DMS153 treated with DMSO at 0.1 percent for 48 hours (cell line): Measurements from ENCODE around the gene CXCL16.

Experiments used
- DNase-seq: peaks from one replicate; lab custom pipeline; 2025; ENCODE audit not compliant: unreplicated experiment; lab: John Stamatoyannopoulos, UW

CXCL16 gene, protein sequence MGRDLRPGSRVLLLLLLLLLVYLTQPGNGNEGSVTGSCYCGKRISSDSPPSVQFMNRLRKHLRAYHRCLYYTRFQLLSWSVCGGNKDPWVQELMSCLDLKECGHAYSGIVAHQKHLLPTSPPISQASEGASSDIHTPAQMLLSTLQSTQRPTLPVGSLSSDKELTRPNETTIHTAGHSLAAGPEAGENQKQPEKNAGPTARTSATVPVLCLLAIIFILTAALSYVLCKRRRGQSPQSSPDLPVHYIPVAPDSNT

DNA sequence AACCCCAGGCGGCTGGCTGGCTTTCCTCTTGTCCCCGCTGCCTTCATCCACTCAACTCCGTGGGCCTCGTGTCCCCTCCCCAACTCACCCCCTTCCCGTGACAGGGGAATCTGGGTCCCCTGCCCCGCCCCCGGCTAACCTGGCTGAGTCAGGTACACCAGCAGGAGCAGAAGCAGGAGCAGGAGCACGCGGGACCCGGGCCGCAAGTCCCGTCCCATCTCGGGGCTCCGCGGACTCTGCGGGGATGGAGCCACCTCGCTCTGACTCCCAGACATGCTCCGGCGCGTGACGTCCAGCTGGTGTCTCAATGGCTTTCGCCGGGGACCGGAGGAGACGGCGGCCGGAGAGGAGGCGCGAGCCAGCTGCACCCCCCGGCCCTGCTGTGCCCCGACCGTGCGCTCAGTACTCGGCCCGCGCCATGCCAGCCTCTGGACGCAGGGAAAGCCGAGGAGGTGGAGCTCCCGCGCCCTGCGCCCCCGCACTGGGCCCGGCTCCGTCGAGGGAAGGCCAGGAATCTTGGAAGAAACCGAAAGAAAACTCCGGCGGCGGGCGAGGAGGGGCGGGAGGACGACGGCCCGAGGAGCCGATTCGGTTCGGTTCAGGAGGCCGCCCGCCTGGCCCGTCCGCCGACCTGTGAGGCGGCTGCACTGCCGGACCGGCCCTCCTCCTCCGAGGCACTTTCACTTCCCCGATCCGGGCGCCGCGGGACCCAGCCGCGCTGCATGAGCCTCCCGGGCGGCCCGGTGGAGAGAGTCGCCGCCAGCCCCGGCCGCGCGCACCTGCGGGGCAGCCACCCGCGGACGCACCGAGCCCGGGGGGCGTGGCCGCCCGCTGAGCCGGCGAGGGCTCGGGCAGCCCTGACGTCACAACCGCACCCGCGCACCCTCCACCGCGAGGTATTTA lies at the start of gene CXCL16, which contains the start of gene ZMYND15:
Gene CXCL16, minus strand, starts transcription at position 807 of the 903 bp plus-strand sequence. Its CDS starts 589 bp downstream, at position 218.
Gene ZMYND15, plus strand, starts transcription at position 712 of the 903 bp plus-strand sequence. CDS start 716 bp downstream, outside the sequence.
- DNase-seq = no peak

DNA sequence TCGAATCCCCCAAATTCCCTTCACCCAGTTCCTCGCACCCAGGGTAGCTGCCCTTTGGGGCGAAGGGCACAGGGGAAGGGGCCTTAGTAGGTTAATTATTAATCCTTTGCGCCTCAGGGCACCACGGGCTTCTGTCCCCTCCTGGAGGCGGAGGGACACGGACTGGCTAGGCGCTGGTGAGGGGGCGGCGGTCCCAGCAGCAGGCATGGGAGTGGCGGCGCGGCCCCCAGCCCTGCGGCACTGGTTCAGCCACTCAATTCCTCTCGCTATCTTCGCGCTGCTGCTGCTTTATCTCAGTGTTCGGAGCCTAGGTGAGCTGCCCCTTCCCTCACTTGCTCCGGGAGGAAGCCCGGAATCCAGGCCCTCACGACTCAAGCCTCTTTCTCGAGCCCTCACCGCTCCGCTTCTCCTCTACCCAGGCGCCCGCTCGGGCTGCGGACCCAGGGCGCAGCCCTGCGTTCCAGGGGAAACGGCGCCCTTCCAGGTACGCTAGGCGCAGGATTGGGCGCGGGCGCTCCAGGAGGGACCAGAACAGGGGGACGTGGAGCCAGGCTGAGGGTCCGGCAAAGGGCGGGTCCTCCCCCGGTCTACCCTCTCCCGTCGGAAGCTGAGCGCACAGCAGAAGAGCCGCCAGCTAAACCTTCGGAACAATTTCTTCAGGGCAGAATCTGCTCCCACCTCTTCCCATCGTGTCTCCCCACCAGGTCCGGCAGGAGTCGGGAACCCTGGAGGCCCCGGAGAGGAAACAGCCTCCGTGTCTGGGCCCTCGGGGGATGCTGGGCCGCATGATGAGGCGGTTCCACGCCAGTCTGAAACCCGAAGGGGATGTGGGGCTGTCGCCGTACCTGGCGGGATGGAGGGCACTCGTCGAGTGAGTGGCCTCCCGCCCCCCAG lies 49.3 kb upstream of the CXCL16 start, which contains the start of gene GLTPD2:
Gene GLTPD2, plus strand, starts transcription at position 158 of the 894 bp plus-strand sequence. Its CDS starts 48 bp downstream, at position 206.
- DNase-seq = no peak

DNA sequence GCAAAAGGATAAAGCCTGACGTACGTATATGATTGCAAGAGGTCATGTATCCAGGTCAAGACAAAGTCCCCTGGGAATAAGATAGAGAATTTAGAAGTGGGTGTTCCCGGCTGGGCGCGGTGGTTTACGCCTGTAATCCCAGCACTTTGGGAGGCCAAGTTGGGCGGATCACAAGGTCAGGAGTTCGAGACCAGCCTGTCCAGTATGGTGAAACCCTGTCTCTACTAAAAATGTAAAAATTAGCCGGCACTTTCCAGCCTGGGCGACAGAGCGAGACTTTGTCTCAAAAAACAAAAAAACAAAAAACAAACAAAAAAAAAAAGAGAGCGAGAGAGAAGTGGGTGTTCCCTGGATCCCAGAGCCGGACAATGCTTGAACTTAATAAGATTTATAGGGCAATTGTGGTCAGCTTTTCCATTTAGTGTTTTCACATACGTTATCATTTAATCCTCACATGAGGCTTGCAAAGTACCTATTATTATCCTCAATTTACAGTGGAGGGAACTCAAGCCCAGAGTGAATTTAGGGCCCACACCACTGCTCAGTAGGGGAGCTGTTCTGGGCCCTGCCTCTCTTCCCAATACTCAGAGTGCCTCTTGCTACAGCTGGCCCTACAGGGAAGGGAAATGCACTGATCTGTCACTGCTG lies 48.6 kb upstream of the CXCL16 start:
- DNase-seq = no peak

DNA sequence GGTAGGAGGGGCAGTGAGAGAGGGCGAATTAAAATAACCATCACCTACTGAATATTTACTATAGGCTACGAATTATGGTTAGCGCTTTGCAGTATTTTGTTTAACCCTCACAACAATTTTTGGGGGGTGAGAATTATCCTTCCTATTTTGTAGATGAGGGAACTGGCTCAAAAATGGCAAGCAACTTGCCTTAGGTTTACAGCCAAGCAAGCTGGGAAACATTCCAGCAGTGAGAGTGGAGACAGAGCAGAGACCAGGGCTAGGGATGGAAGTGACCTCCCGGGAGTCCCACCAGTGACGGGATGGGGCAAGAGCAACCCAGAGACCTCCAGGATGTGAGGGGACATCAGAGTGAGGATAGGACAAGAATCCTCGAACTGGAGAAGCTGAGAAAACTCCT lies 46.8 kb upstream of the CXCL16 start:
- no peak for DNase-seq

DNA sequence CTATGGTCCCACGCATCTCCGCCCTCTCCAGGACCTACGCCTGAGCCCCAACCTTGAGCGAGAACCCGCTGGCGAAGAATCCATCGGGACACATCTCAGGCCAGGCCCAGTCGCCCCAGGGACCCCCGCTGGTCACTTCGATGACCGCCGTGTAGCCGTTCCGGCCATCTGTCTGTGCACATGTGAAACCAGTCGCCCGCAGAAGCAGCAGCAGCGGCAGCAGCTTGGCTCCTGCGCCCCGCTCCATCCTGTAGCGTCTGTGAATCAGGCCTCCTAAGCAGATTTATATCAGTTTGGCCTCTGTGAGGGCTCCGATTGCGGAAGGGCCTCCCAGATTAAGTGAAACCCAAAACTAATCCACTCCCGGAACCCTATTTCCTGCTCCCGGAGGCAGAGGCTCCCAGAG lies 46.4 kb upstream of the CXCL16 start, which contains the start of gene VMO1:
Gene VMO1, minus strand, starts transcription at position 259 of the 406 bp plus-strand sequence. Its CDS starts 12 bp downstream, at position 247.
- DNase-seq = no peak

DNA sequence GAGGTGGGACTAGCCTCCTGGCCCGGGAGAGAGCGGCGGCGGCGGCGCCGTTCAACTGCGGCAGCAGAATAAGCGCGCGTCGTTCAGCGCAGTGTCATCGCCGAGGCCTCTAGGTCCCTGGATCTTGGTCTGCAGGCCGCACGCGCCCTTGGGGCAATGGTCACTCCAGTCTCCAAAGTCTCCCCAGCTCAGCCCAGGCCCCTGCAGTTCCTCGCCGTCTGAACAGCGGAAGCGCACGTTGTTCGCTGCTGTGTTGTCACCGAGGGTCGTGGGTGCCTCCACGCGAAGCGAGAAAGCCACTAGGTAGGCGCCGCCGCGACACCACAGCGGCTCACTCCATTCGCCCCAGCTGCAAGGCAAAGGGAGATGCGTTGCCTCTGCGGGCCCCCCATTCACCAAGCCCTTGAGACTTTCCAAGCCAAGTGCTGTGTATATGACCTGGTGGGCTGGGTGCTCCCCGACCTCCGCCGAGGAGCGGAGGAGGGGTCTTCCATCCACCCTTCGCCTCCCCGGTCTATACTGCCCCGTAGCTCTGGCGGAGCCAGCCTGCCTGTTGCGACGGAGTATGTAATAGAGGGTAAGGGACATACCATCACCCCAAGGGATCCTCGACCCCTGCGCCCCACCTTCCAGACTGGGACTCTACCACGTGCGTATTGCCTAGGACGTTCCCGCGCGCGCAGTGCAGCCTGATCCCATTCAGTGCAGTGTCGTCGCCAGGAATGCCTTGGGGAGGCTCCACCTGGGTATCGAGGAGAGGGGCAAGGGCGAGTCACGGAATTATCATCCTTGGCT lies 45.8 kb upstream of the CXCL16 start:
- DNase-seq = no peak

DNA sequence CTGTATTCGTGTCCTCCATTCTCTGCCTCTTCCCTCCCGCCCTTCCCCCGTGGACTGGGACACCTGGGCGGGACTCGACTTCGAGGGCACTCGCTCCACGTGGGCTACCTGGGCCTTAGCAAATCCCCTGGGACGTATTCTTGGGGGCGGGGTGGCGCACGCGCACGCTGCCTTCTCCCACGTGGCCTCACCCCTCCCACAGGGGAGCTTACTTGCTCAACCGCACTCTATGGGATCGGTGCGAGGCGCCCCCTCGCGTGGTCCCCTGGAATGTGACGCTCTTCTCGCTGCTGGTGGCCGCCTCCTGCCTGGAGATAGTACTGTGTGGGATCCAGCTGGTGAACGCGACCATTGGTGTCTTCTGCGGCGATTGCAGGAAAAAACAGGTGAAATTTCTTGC lies 42.9 kb upstream of the CXCL16 start:
- no peak for DNase-seq

DNA sequence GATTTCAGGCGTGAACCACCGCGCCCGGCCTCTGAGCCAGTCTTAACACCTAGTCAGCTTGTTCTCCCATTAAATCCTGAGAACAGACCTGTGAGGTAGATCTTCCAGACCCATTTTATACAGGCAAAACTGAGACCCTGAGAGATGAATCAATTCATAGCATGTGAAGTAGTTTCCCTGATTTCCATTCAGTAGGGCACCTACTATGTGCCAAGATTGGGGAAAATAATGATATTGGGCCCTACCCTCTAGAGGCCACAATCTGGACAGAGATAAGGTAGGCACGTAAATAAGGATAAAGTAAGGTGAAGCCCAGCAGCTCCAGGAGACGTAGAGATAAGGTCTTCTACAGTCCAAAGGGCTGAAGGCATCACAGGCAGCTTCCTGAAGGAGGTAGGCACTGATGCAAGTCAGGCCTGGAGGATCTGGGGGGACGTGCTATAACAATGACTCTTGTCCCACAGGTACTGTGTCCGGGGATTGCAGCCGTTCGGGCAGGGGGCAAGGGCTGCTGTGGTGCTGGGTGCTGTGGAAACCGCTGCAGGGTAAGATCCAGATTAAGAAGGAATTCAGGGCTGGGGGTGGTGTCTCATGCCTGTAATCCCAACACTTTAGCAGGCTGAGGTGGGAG lies 40.7 kb upstream of the CXCL16 start:
- no peak for DNase-seq

DNA sequence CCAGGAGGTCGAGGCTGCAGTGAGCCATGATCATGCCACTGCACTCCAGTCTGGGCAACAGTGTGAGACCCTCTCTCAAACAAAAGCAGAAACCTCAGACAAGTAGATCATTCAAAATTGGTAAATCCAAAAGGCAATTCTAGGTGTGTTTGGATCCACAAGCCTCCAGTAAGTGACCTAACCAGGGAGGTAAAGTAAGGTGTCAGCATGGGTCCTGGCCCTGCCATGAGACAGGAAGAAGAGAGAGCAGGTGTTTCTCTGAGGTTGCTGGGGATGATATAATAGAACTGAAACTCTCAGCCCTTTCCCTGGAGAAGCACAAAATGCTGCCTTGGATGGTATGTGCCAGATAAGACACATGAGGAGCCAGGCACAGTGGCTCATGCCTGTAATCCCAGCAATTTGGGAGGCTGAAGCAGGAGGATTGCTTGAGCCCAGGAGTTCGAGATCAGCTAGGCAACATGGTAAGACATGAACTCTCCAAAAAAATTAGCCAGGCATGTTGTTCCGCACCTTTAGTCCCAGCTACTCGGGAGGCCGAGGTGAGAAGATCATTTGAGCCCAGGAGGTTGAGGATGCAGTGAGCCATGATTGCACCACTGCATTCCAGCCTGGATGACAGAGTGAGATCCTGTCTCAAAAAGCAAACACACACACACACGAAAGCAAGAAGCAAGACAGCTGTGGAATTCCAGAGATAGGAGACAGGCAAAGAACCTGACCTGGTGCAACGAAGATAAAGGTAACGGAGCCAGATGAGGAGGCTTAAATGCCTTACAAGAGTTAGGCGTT lies 38.4 kb upstream of the CXCL16 start:
- DNase-seq = no peak

DNA sequence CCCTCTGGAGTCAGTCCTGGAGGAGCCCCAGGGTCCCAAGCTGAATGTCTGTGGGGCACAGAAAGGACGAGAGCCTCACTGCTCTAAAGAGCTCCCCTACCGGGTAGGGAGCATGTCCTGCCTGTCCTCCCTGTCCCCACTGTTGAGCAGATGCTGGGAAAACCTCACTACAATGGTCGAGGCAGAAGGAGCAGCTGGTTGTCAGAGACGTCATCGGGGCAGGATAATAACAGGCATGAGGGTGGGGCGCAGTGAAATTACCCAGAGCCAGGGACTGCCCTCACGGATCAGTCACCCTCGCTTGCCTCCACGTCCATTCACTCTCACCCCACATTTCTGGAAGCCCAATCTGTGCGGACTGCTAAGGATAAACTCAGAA lies 32.5 kb upstream of the CXCL16 start:
- DNase-seq = no peak

DNA sequence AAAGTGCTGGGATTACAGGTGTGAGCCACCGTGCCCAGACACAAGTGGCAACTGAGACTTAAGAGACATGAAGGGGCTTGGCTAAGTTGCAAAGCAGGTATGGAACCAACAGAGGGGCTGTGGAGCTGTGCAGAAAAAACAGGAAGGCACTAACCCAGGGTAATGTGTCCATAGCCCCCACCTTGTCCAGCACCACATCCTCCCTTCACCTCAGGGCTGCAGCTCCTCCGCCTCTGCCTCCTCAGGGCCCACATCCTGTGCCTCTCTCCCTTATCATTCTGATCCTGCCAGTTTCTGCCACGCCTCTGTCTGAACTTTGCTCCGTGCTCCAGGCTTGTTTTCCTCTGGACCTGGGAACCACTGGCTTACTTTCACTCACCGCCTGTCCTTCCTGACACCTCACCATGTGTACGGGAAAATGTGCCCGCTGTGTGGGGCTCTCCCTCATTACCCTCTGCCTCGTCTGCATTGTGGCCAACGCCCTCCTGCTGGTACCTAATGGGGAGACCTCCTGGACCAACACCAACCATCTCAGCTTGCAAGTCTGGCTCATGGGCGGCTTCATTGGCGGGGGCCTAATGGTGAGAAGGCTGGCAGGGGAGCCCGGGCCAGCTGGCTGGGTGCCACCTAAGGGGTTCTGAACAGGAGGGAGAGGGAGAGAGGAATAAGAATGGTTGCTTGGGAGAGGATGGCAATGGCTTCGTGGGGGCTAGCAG lies 31.9 kb upstream of the CXCL16 start, which contains the start of gene TM4SF5:
Gene TM4SF5, plus strand, starts transcription at position 368 of the 716 bp plus-strand sequence. Its CDS starts 37 bp downstream, at position 405.
- no peak for DNase-seq

DNA sequence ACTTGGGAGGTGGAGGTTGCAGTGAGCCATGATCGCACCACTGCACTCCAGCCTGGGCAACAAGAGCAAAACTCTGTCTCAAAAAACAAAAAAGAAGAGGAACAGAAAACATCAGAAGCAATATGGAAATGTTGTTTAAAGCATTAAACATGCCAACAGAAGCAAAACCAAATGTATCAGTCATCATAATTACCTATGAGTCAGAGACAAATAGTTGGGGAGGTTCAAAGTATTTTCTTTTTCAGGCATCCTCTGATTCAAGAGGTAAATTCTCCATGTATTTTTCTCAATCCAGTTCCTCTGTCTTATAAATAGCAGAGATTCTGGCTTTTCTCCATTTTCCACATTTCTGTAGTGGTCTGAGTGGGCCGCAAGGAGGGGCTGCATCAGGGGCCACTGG lies 29.9 kb upstream of the CXCL16 start:
- DNase-seq = no peak

DNA sequence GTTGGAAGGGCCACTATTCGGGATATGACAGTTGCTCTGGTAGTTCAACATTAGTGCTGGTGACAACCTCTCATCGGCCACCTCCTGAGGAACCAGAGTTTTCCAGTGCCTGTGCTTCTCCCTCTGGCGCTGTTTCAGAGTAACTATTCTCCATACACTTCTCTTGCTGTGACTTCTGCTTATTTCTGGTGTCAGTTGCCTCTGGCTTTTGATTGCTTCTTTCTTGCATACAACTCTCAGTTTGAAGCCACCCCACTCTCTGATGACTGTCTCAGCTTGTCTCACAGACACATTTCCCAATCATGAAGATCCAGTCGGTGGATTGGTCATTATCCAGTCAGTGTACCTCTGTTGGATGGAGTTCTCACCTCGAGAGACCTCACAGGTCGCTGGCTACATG lies 28.6 kb upstream of the CXCL16 start:
- no peak for DNase-seq

DNA sequence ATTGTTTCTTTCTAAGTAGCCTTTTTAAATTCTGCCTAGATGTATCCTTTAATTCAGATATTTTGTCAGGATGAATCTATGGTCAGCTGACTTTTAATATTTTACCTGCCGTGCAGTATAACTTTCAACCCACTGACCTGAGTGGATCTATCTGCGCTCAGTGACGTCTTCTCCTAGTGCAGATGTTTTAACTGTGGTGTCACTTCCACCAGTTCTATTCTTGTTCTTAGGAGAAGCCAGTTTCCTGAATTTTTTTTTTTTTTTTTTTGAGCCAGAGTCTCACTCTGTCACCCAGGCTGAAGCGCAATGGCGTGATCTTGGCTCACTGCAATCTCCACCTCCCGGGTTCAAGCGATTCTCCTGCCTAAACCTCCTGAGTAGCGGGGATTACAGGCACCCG lies 27.0 kb upstream of the CXCL16 start:
- DNase-seq = no peak

DNA sequence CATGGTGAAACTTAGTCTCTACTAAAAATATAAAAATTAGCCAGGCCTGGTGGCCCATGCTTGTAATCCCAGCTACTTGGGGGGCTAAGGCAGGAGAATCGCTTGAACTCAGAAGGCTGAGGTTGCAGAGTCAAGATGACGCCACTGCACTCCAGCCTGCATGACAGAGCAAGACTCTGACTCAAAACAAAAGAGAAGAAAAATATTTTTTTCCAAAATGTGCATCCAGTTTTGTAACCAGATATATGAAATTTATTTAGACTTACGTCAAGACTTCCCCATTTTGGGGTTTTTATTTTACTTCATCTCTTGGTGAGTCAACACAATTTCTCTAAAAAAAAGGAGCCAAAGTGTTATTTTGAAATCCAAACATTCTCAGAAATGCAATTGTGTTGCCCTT lies 26.5 kb upstream of the CXCL16 start:
- DNase-seq = no peak

DNA sequence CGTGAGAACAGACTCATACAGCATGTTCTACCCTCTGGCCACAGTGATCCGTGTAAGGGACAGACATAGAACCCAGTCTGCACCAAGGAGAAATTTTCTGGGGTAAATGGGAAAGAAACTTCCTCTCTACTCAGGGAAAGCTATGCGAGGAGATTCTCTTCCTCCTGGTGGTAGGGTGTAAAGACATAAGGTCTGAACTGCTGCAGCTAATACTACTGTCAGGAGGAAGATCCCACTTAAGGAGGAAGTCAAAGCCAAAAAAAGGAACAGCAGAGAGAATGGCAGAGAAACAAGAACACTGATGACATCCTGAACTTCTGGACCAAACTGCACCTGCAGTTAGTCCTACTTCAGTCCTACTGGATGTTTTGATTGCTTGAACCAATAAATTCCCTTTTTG lies 24.9 kb upstream of the CXCL16 start:
- DNase-seq = no peak

DNA sequence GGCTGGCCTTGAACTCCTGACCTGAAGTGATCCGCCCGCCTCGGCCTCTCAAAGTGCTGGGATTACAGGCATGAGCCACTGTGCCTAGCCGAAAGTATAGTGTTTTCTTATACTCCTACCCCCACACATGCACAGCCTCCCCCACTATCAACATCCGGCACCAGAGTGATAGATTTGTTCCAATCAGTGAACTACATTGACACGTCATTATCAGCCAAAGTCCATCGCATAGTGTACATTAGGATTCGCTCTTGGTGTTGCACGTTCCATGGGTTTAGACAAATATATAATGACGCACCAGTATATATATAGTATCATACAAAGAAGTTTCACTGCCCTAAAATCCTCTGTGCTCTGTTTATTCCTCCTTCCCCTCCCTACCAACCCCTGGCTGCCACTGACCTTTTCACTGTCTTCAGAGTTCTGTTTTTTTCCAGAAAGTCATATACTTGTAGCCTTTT lies 20.1 kb upstream of the CXCL16 start:
- DNase-seq = no peak
